NOMO-1 (cell line): Measurements from ENCODE around the gene KIRREL1.

Source experiments
- DNase-seq, 2 experiments: peaks; one replicate each; lab custom pipeline; 2025; ENCODE audit not compliant: unreplicated experiment in 2 of 2; lab: John Stamatoyannopoulos, UW

Gene KIRREL1

DNA sequence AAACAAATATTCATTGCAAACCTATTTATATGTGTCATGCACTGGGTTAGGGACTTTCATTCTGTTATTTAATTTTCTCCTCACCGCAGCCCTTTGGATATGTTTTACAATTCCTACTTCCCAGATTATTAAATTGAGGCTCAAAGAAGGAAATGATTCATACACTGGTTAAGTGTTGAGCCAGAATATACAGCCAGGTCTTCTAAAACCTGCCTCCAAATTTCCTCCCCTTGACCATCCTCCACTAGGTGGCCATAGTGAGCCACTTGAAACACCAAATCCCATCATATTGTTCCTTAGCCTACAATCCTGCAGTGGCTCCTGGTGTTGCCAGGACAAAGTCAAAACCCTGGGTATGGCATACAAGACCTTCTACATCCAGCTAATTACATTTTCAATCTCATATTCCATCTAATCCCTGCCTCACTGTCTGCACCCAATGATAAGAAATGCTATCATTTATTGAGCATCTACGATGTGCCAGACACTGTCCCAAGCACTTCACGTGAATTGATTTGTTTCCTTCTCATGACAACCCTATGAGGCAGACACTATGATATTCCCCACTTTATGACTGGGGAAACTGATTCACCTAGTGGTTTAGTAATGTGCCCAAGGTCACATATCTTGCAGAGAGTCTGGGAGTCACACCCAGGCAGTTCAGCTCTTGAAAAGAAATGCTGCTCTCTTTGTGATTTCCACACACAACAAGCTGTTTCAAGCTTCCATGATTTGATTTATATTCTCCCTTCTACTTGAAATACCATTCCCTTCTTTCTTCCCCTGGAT lies 23.6 kb upstream of the KIRREL1 start:
- DNase-seq, result peak in 1 of 2 experiments; percentile 25

DNA sequence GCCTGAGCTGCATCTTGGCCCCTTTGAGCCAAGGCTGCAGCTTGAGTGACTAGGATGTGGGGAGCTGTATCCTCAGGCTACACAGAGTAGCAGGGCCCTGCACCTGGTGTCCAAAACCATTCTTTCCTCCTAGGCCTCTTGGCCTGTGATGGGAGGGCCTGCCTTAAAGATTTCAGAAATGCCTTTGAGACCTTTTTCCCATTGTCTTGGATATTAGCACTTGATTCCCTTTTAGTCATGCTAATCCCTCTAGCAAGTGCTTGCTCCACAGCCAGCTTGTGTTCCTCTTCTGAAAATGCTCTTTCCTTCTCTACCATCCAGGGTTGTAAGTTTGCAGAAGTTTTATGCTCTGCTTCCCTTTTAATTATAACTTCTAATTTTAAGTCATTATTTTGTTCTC lies 21.7 kb upstream of the KIRREL1 start:
- peak in 1 of 2 experiments; percentile 24 for DNase-seq

DNA sequence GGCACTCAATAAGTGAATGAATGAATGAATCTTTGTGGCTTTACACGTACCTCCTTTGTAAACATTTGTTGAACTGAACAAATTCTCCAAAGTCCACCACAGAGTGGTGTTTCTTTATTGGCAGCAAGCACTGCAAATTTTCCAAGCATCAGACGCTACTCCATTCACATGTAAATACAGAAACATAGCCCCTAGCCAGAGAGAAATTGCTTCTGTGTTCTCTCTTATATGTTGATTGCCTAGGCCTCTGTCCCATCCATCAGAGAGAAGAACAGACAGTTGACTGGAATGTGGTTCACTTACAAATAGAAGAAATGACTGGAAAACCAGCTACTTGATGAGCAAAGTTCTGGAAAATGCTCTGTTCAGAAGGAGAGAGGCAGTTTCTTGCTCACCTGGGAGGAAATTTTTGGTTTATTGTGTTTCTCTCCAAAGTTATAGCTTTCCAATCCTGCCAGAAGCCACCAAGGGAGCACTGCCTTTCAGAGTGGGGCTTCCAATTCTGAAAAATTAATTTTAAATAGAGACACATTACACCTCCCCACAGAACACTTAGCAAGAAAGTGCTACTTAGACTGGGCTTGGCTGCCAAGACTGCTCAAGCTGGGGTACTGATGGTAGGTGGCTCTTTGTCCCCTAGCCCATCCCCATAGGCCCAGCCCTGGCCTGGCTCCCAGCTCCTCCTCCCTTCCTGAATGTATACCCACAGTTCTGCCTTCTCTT lies 18.1 kb upstream of the KIRREL1 start:
- no peak for DNase-seq

DNA sequence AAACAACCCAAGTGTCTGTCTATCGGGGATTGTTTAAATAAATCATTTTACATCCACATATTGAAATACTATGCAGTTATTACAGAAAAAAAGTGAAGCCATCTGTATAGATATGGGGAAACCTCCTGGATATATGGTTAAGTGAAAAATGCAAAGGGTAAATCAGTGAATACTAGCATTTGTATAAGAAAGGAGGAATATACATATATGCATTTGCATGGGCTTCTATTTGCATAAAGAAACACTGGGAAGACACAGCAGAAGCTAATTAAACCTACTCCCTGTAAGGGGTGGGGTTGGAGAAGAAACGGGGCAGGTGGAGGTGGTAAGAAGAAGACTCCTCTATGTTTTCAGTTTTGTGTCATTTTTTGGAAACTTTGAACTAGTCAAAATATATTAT lies 16.6 kb upstream of the KIRREL1 start:
- DNase-seq, result no peak

DNA sequence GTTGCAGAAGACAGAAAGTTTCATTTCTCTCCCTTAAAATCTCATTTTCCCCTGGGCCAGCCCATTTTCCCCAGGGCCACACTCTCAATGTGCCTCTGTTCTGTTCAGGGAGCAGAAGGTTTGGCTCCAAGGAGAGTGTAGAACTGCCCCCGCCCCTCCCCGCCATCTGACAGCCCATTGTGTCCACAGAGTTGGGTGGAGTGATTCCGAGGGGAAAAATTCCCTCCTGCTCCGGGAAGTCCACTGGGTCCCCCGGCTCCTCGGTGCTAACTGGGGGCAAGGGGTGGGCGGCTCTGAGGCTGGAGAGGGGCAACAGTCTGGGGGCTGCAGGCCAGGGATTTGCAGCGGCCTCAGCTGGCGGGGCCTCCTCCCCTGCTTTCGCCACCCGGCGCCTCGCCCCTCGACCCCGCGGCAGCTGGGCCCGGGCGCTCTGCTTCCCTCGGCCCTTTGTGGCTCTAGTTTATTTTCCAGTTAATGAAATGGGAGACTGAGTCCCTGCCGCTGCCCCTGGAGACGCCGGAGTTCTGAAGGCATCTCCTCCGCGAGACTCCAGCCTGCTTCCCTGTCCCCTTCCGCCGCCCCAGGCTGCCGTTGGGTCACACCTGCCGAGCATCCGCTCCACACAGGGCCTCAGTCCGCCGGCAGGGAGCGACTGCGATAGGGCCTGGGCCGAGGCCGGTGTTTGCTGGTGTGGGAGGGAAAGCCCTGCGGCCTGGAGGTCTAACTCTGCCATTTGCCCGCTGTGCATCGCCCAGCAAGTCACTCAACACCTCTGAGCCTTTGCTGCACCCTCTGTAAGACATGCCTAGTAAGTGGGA lies 14.7 kb upstream of the KIRREL1 start:
- no peak for DNase-seq

DNA sequence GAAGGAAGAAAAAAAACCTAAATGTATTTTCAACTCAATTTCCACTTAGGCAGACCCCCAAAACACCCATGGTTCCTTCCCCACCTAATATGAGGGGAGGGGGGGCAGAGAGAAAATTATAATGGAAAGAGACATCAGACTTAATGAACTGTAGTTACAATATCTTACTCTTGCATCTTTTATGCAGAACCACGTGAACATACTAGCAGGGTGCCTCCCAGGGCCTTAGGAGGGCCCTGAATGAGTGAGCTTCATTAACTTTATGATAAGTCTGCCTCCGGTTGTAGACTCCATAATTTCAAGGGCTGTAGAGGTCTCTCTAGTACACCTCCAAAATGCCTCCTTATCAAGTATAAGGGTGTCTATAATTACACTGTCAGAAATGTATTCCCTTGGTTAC lies 11.3 kb upstream of the KIRREL1 start:
- no peak for DNase-seq

DNA sequence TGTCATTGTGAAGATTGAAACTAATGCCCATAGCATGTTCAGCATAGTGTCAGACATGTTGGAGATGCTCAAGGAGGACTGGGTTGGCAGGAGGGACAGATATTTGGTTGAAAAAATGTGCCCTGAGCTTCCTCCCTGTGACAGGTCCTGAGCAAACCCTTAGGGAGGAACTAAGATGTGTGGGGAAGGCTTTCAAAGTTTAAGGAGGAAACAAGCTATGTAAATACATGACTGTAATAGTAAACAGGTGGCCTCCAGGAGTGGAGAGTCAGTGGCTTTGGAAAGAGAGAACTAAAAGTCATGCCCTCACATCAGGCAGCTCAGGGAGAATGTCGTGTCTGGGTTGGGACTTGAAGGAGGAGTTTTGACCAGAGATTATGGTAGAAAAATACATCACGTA lies 9.7 kb upstream of the KIRREL1 start:
- no peak for DNase-seq

DNA sequence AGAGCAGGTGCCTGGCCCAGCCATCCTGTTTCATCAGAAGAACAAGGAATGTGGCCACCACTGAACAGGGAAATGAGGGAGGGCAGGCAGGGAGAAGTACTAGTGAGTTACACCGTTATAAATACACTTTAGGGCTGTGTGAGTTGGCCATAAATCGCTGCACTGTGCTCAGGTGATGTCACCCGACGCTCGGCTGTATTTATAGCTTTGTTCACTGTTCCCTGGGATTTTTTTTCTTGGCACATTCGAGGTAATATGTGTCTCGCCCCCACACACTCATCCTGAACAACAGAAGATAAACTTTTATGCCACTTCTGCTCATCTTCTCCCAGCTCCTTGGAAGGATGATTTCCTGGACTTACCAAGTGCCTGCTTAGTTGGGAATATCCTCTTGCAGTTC lies 9.0 kb upstream of the KIRREL1 start:
- DNase-seq, result no peak

DNA sequence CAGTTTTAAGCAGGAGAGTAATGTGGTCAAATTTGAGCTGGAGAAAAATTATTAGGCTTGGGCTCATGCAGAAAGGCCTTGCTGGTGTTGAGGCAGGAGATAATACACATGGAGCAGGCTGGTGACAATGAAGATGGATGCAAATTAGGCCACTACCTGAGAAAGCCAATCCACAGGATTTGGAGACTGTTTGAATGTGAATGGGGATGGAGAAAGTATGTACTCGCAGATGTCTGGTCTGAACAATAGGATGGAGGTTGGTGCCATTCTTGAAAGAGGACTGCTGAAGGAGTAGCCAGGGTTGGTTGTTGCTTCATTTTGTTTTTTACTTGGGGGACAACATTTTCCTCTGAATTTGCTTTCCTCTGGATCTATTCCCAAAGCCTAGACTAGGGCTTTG lies 8.0 kb upstream of the KIRREL1 start:
- DNase-seq, result no peak

DNA sequence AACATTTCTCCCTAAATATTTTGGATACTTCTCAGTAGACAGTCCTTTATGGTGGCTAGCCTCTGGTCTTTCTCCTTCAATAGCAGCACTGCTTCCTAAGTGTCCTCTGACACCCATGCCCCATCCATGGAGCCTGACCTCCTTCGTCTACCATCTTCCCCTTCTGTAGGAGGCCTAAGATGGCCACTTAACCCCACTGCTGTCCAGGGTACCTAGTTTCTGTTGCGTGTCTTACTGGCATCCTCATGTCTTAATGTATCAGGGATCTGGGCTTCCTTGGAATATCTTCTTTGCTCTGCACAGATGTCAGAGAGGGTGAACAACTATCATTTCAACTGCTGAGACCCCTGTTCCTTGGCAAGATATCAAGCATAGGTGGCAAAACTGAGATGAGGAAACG lies 5.4 kb upstream of the KIRREL1 start:
- DNase-seq, result no peak

DNA sequence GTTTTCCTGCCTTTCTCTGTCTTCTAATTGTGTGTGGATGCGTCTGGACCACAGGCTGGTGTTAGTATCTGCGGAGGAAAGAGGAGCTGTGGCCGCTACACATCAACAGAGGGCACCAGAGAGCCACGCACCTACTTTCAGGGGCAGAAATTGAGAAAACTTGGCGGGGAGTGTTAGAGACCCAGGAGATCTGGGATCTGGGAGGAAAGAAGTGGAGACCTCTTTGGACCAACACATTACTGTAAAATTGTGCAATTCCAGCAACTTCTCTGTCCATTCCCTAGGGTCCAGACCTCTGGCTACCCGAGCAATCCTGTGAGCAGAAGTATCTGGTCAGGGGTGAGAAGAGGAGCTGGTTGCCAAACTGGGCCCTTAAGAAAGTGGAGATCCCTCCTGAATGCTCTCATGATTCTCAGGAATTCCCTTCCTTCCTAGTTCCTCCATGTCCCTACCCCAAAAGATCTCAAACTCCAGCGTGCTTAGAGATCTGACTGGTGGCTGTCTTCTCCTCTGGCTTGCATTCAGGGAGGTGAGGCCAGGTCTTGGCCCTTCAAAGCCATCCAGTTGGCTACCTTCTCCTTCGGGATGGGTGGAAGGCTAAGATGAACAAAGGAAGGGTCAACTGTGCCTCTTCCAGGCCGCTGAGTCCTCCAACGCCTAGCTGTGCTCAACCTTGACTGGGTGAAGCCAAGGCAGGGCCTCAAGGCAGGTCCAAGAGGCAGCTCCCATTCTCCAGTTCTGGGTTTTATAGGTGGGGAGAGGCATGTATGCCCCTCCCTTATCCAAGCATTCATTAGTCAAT lies 1.2 kb upstream of the KIRREL1 start:
- peak; percentile 13 to 37 for DNase-seq

DNA sequence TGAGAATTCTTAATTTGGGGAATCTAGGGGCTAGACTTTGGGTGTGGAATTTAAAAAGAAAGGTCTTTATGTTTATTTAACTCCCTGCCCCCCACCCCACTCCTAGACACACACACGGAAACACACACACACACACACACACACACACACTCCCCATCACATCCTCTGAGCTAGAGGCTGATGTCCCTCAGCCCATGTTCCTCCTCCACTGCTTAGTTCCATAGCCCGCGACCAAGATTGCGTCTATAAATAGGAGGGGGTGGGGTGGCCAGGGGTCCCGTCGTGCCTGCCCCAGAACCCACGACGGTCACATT lies 655 bp upstream of the KIRREL1 start:
- DNase-seq, result no peak

DNA sequence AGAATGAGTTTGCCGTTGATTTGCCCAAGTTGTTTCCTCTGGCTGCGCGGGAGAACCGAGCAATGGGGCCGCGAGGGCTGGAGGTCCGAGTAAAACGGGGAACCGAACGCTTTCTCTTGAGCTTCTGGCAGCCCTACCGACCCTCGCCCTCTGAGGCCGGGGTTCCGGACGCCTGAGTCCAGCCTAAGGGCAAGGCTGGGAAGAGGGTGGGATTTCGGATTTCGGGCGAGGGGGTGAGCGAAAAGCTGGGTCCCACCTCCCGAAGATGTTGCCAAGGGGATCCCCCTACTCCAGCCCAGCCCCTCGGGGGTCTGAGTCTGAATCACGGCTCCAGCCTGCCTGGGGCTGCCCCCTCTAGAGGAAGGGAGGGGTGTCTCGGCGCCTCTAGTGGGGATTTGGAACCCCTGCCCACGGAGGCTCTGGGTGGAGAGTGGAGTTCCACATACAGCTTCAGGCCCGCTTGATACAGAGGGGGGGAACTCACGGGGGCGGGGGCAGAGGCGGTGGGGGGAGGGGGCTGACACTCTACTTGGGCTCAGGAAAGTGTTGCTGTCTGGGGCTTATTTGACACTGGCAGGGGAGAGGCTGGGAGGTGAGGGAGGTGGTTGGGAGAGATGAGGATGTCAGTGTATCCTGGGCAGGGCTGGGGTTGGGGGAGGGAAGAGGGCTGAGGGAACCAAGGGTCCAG lies 617 bp downstream of the KIRREL1 start:
- no peak for DNase-seq

DNA sequence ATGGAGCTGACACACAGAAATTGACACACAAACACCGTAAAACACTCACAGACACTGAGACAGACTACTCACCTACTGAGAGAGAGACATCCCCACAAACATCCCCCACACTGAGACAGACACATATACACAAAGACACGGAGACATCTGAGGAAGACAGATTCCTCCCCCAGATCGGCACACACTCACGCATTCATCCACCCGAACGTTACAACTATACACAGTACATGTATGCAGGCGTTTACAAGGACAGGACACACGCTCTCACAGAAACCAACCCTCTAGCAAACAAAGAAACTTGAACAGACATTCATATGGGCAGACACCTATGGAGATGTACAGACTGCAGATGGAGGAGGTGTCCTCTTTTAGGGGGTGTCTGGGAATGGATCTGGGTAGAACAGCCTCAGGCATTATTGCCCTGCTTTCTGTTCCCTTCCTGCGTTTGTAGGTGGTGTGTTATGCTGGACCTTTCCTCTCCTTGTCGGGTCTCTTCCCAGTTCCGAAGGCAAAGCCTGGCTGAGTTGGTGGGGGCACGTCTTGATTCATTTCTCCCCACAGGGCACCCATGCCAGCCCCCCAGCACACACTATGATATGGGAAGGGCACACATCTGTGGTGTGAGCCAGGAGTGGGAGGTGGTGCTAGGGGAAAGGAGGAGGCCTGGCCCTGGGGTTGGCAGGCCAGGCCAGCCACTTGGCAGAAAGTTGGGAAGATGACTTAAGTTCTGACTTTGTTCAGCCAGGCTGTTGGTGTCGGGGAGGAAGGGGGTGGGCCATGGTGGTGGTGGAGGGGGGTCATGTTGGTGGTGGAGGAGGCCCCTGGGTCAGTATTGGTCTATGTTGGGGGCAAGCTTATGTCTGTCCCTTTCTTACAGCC lies 1.5 kb downstream of the KIRREL1 start:
- no peak for DNase-seq

DNA sequence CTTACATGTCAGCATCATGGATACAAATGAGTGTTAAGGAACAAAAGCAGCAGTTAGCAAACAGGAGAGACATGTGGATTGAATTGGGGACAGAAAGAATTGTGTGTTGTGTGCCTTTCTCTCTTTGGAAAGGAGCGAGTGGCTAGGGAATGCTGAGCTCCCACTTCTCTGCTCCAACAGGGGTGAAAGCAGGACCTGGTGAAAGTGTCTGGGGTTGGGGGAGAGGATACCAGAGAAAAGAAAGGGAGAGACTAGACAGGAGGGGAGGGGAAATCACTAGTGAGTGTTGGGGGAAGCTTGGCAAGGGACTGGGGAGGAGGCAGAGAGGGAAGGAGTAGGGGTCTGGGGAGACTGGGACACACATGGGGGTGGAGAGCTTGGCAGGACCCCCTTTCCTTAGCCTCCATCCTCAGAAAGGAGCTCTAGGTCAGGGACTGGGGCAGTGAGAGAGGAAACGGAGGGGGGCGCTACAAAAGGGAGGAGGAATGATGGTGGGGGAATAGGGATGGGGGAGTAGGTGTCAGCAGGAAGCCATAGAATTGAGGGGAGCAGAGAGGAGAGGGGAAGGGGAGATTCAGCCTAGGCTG lies 2.2 kb downstream of the KIRREL1 start:
- DNase-seq, result no peak

DNA sequence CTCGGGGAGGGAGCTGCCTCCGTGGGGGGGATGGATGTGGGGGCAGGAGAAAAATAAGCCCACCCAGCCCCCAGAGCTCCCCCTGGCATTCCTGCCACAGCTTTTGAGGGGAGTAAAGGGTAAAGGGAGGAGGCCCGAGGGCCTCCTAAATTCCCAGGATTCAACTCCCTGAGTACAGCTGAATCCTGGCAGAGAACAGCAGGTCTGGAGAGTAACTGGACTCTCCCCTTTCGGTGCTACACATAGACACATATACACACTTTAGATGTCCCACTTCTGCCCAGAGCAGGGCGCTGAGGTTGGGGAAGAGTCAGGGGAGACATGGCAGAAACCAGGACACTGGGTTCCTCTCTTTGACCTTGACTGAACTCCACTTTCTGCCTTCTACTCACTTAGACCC lies 3.0 kb downstream of the KIRREL1 start:
- no peak for DNase-seq

DNA sequence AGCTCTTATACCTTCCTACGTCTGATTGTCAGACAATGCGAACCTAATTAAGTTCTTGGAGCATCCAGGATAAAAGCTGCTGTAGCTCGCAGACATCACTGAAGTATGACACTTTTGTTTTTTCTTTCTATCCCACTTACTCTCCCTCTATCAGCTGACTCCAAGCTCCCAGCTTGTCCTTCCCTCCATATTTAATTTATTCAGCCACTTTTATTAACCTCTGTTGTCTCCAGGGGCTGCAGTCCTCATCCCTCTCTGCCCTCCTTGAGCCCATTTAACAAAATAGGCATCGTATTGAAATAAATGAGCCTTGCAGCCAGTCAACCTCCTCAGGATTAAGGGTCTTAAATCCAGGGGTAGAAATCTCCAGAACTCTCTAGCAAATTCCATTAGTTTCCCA lies 7.1 kb downstream of the KIRREL1 start:
- DNase-seq, result no peak

DNA sequence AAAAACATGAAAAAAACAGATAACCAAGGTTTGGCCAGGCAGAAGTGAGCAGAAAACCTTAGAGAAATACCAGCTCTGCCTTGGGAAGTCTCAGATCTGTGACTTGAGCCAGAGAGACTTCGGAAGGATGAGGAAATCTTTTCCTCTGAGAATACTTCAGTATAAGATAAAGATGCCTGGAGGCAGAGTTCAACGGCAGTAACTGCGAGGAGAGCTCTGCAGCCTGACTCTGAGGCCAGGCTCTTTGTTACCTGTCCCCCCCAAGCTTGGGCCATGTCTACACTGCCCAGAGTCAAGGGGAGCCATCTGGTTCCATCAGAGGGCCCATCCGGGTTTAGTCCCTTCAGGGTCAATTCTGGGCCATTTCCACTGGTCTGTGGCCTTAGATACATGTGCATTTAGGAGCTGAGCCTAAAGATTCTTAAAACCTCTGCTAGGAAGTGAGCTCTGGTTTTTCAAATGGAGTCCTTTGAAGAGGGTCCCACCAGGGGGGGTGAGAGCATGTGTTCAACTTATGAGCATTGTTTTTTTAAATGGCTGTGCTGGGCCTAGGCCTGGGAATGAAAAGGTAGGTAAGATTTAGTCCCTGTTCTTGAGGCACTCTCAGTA lies 8.7 kb downstream of the KIRREL1 start:
- no peak for DNase-seq
